Measurements from ENCODE around the gene SLC16A2. TPM values are rescaled to one million over a fixed set of nuclear protein-coding genes. Genes with fewer than 3 reads are reported as not detected.
"Not testable (repeated sequence)": the region's sequence is repeated elsewhere in the genome, so short reads cannot be mapped to it uniquely, and the experiment has no call there.

SLC16A2 gene
- polyA plus RNA-seq, 1 of the 3 experiments (the other 2 are of a cell fraction) = 10.9 TPM

GRCh38 chrX:74473116-74473515 lies 51.8 kb downstream of the SLC16A2 start:
- H3K27me3 ChIP-seq (ENCODE audit: insufficient read depth); H3K9me3 ChIP-seq; CTCF ChIA-PET; H3K27ac ChIP-seq (ENCODE audit: low read depth in 2 of 2, low read length in 1 of 2); DNase-seq; H3K4me2 ChIP-seq; H3K36me3 ChIP-seq (replicated peaks in 1 of 2; ENCODE audit: control insufficient read depth in 1 of 2, insufficient read depth in 2 of 2, low read length in 1 of 2); POLR2A ChIA-PET; H3K4me3 ChIP-seq (ENCODE audit: low read depth in 2 of 2, low read length in 1 of 2); H3F3A ChIP-seq (replicated peaks; ENCODE audit: insufficient read depth); H3K9me2 ChIP-seq; H3K9ac ChIP-seq; H4K20me1 ChIP-seq (ENCODE audit: insufficient read depth); H3K79me2 ChIP-seq (ENCODE audit: insufficient read depth); H3K4me1 ChIP-seq (ENCODE audit: control insufficient read depth in 1 of 2, insufficient read depth in 2 of 2, low read depth in 1 of 2, low read length in 1 of 2); H2AFZ ChIP-seq (ENCODE audit: low read depth): not testable (repeated sequence)
- WGBS (ENCODE audit: low lambda C conversion rate) = 29% methylated on average over 2 of the region's 2 CpGs

DNA sequence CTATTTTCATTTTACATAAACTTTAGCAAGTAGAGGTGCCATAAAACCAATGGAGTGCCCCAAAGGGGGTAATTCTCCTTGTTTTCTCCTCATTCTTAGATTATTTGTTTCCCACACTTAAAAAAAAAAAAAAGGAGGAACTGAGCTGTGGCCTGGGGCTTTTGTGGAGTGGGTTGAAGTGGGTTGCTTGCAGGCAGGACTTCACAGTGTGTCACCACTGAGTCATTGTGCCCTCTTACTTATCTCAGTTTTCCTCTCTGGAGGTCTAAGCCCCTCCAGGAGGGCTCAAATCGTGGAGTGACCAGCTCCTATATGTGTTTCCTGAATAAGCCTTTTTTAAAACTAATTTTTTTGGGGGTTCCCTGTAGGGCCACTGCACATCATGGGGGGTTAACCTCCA lies 69.0 kb downstream of the SLC16A2 start:
- WGBS (ENCODE audit: low lambda C conversion rate) = 11% methylated on average over 1 of the region's 1 CpG

More for the DNA sequence above, 69.0 kb downstream of the SLC16A2 start:
- Histone ChIP-seq H3K4me3 (ENCODE audit: low read depth in 2 of 2, low read length in 1 of 2) (no peak overlapping the region), H3K27me3 (ENCODE audit: insufficient read depth) (no peaks in the 10 kb centered on the region), H3K4me1 (ENCODE audit: control insufficient read depth in 1 of 2, insufficient read depth in 2 of 2, low read depth in 1 of 2, low read length in 1 of 2) (peaks cover 0 to 8% of the 10 kb centered on the region in 2 experiments; a peak in 1 of 4 replicates), H3F3A (replicated peaks; ENCODE audit: insufficient read depth) (no peaks in the 10 kb centered on the region), H3K79me2 (ENCODE audit: insufficient read depth) (no peaks in the 10 kb centered on the region), H3K36me3 (replicated peaks in 1 of 2; ENCODE audit: control insufficient read depth in 1 of 2, insufficient read depth in 2 of 2, low read length in 1 of 2) (no peaks in the 10 kb centered on the region), H2AFZ (ENCODE audit: low read depth) (no peak overlapping the region), H3K9me3 (no peaks in the 10 kb centered on the region), H3K4me2 (no peak overlapping the region), H3K27ac (ENCODE audit: low read depth in 2 of 2, low read length in 1 of 2) (no peak overlapping the region), H3K9ac (no peak overlapping the region), H4K20me1 (ENCODE audit: insufficient read depth) (no peaks in the 10 kb centered on the region), H3K9me2 (no peaks in the 10 kb centered on the region)
- POLR2A ChIA-PET = no interaction called here
- TF ChIP-seq NFIC (IDR thresholded peaks at IDR 0.05; ENCODE audit: borderline replicate concordance) (no peak), EZH2phosphoT487 (IDR thresholded peaks at IDR 0.05; ENCODE audit: borderline replicate concordance, low read depth) (no peak), JUND (IDR thresholded peaks at IDR 0.05) (no peak), EP300 (IDR thresholded peaks at IDR 0.05; ENCODE audit: borderline replicate concordance in 1 of 2, low read depth in 1 of 2, low read length in 1 of 2) (no peak), TEAD4 (IDR thresholded peaks at IDR 0.05; ENCODE audit: borderline replicate concordance, insufficient read depth) (no peak), RCOR1 (IDR thresholded peaks at IDR 0.05; ENCODE audit: low read length) (no peak), RFX5 (IDR thresholded peaks at IDR 0.05; ENCODE audit: low read length) (no peak), MEF2A (IDR thresholded peaks at IDR 0.05; ENCODE audit: borderline replicate concordance, low read depth) (no peak), TCF12 (IDR thresholded peaks at IDR 0.05) (no peak), MAX (IDR thresholded peaks at IDR 0.05; ENCODE audit: low read depth) (no peak), GATA2 (CRISPR knock-in tag; IDR thresholded peaks at IDR 0.05) (no peak), ELF1 (IDR thresholded peaks at IDR 0.05) (no peak), RXRA (IDR thresholded peaks at IDR 0.05; ENCODE audit: borderline replicate concordance, low read depth) (no peak), YY1 (IDR thresholded peaks at IDR 0.05; ENCODE audit: low read depth) (no peak)
- TF ChIP-seq, protein P1, sequence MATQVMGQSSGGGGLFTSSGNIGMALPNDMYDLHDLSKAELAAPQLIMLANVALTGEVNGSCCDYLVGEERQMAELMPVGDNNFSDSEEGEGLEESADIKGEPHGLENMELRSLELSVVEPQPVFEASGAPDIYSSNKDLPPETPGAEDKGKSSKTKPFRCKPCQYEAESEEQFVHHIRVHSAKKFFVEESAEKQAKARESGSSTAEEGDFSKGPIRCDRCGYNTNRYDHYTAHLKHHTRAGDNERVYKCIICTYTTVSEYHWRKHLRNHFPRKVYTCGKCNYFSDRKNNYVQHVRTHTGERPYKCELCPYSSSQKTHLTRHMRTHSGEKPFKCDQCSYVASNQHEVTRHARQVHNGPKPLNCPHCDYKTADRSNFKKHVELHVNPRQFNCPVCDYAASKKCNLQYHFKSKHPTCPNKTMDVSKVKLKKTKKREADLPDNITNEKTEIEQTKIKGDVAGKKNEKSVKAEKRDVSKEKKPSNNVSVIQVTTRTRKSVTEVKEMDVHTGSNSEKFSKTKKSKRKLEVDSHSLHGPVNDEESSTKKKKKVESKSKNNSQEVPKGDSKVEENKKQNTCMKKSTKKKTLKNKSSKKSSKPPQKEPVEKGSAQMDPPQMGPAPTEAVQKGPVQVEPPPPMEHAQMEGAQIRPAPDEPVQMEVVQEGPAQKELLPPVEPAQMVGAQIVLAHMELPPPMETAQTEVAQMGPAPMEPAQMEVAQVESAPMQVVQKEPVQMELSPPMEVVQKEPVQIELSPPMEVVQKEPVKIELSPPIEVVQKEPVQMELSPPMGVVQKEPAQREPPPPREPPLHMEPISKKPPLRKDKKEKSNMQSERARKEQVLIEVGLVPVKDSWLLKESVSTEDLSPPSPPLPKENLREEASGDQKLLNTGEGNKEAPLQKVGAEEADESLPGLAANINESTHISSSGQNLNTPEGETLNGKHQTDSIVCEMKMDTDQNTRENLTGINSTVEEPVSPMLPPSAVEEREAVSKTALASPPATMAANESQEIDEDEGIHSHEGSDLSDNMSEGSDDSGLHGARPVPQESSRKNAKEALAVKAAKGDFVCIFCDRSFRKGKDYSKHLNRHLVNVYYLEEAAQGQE (IDR thresholded peaks at IDR 0.05; ENCODE audit: low read depth, low read length) = no peak
- TF ChIP-seq, protein P2, sequence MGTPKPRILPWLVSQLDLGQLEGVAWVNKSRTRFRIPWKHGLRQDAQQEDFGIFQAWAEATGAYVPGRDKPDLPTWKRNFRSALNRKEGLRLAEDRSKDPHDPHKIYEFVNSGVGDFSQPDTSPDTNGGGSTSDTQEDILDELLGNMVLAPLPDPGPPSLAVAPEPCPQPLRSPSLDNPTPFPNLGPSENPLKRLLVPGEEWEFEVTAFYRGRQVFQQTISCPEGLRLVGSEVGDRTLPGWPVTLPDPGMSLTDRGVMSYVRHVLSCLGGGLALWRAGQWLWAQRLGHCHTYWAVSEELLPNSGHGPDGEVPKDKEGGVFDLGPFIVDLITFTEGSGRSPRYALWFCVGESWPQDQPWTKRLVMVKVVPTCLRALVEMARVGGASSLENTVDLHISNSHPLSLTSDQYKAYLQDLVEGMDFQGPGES (IDR thresholded peaks at IDR 0.05; ENCODE audit: low read depth, low read length) = no peak
- DNase-seq = no peak
- CTCF ChIA-PET = interaction anchor here (0.6 to 1.2 kb wide), 3 partner anchors 31 to 314 kb away, joined by 3 to 4 read pairs (median 4); no protein-coding TSS in a partner anchor
